ENCODE data around the gene SLC16A6.

SLC16A6 gene

DNA sequence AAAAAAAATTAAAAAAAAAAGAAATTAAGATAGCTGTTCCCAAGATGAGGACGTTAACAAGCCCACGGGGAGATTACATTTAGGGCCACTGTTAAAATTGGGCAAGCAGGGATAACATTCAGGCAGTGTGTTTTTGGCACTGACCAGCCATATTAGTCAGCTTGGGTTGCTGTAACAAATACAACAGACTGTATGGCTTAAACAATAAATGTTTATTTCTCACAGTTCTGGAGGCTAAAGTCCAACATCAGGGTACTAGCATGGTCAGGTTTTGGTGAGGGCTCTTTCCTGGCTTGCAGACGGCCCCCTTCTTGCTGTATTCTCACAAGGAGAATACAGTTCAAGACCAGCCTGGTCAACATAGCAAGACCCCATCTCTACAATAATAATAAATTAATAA, 31.7 kb upstream of the SLC16A6 start:
- no peak overlapping the region for H3K4me3 ChIP-seq (ENCODE audit: low read length)
- no peaks in the 10 kb centered on the region for H3K36me3 ChIP-seq (ENCODE audit: control insufficient read depth, insufficient read depth, low read length)
- H3K27ac ChIP-seq (ENCODE audit: low read length): no peak overlapping the region
- no peaks in the 10 kb centered on the region for H3K4me1 ChIP-seq (ENCODE audit: control insufficient read depth, insufficient read depth, low read length)
- no peaks in the 10 kb centered on the region for H3K27me3 ChIP-seq (ENCODE audit: control insufficient read depth, insufficient read depth, low read length)
- H3K9me3 ChIP-seq (ENCODE audit: control insufficient read depth, insufficient read depth, low read length): no peaks in the 10 kb centered on the region
- DNase-seq (ENCODE audit: low read depth, low spot score): no peak
- WGBS (ENCODE audit: insufficient coverage, insufficient read length): no CpG with 5 or more reads among the region's 3 CpGs

- Histone ChIP-seq H3K4me1 (ENCODE audit: control insufficient read depth, insufficient read depth, low read length) (no peaks in the 10 kb centered on the region), H3K36me3 (ENCODE audit: control insufficient read depth, insufficient read depth, low read length) (no peaks in the 10 kb centered on the region), H3K4me3 (ENCODE audit: low read length) (no peak overlapping the region), H3K27ac (ENCODE audit: low read length) (no peak overlapping the region), H3K27me3 (ENCODE audit: control insufficient read depth, insufficient read depth, low read length) (no peaks in the 10 kb centered on the region), H3K9me3 (ENCODE audit: control insufficient read depth, insufficient read depth, low read length) (no peaks in the 10 kb centered on the region)
- no peak for DNase-seq (ENCODE audit: low read depth, low spot score)
- WGBS (ENCODE audit: insufficient coverage, insufficient read length): no CpG with 5 or more reads among the region's 4 CpGs
Observed at GRCh38 chr17:68321556-68321954, 30.6 kb upstream of the SLC16A6 start.

GRCh38 chr17:68320943-68321555, 30.1 kb upstream of the SLC16A6 start:
- Histone ChIP-seq H3K27ac (ENCODE audit: low read length) (no peak overlapping the region), H3K9me3 (ENCODE audit: control insufficient read depth, insufficient read depth, low read length) (no peaks in the 10 kb centered on the region), H3K4me3 (ENCODE audit: low read length) (no peak overlapping the region), H3K4me1 (ENCODE audit: control insufficient read depth, insufficient read depth, low read length) (no peaks in the 10 kb centered on the region), H3K27me3 (ENCODE audit: control insufficient read depth, insufficient read depth, low read length) (no peaks in the 10 kb centered on the region), H3K36me3 (ENCODE audit: control insufficient read depth, insufficient read depth, low read length) (no peaks in the 10 kb centered on the region)
- WGBS (ENCODE audit: insufficient coverage, insufficient read length): no CpG with 5 or more reads among the region's 7 CpGs
- DNase-seq (ENCODE audit: low read depth, low spot score): no peak

DNA sequence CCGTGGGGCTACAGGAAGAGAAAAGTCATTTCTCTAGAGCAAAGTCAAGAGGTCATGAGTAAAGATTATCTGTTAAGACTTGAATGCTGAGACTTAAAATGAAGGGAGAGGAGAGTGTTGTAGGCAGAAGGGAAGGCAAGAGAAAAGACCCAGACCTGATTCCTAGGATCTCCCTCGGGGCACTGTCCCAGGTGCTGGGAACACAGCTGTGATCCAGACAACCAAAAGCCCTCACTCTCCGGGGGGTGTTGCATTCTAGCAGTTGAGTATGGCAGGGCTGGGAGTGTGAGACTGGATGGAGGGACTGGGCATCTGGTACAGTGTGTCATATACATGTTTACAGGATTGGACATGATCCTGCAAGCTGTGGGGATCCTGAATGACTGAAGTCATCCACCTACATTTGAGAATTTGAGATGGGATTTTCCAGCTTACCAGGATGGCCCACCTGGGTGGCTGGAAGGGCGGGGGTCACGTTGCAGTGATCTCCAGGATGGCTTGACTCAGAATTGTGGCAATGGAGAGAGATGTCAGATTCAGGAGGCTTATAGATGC, 29.5 kb upstream of the SLC16A6 start:
- no peaks in the 10 kb centered on the region for H3K4me1 ChIP-seq (ENCODE audit: control insufficient read depth, insufficient read depth, low read length)

GRCh38 chr17:68319410-68320162, 28.7 kb upstream of the SLC16A6 start:
- H3K27me3 ChIP-seq (ENCODE audit: control insufficient read depth, insufficient read depth, low read length): no peaks in the 10 kb centered on the region
- H3K4me1 ChIP-seq (ENCODE audit: control insufficient read depth, insufficient read depth, low read length): no peaks in the 10 kb centered on the region
- DNase-seq (ENCODE audit: low read depth, low spot score): no peak
- no peak overlapping the region for H3K4me3 ChIP-seq (ENCODE audit: low read length)
- H3K27ac ChIP-seq (ENCODE audit: low read length): no peak overlapping the region
- no peaks in the 10 kb centered on the region for H3K36me3 ChIP-seq (ENCODE audit: control insufficient read depth, insufficient read depth, low read length)
- no peaks in the 10 kb centered on the region for H3K9me3 ChIP-seq (ENCODE audit: control insufficient read depth, insufficient read depth, low read length)
- WGBS (ENCODE audit: insufficient coverage, insufficient read length): no CpG with 5 or more reads among the region's 12 CpGs

More for the DNA sequence above, 29.5 kb upstream of the SLC16A6 start:
- no peak for DNase-seq (ENCODE audit: low read depth, low spot score)
- no CpG with 5 or more reads among the region's 5 CpGs for WGBS (ENCODE audit: insufficient coverage, insufficient read length)
- no peaks in the 10 kb centered on the region for H3K36me3 ChIP-seq (ENCODE audit: control insufficient read depth, insufficient read depth, low read length)
- no peak overlapping the region for H3K4me3 ChIP-seq (ENCODE audit: low read length)
- H3K27ac ChIP-seq (ENCODE audit: low read length): no peak overlapping the region
- no peaks in the 10 kb centered on the region for H3K9me3 ChIP-seq (ENCODE audit: control insufficient read depth, insufficient read depth, low read length)
- H3K27me3 ChIP-seq (ENCODE audit: control insufficient read depth, insufficient read depth, low read length): no peaks in the 10 kb centered on the region

GRCh38 chr17:68318103-68318991, 27.4 kb upstream of the SLC16A6 start:
- no CpG with 5 or more reads among the region's 8 CpGs for WGBS (ENCODE audit: insufficient coverage, insufficient read length)
- Histone ChIP-seq H3K9me3 (ENCODE audit: control insufficient read depth, insufficient read depth, low read length) (no peaks in the 10 kb centered on the region), H3K27ac (ENCODE audit: low read length) (no peak overlapping the region), H3K27me3 (ENCODE audit: control insufficient read depth, insufficient read depth, low read length) (no peaks in the 10 kb centered on the region), H3K4me3 (ENCODE audit: low read length) (no peak overlapping the region), H3K4me1 (ENCODE audit: control insufficient read depth, insufficient read depth, low read length) (no peaks in the 10 kb centered on the region), H3K36me3 (ENCODE audit: control insufficient read depth, insufficient read depth, low read length) (no peaks in the 10 kb centered on the region)
- DNase-seq (ENCODE audit: low read depth, low spot score): no peak

GRCh38 chr17:68317458-68317857, 26.5 kb upstream of the SLC16A6 start:
- Histone ChIP-seq H3K27ac (ENCODE audit: low read length) (no peak overlapping the region), H3K9me3 (ENCODE audit: control insufficient read depth, insufficient read depth, low read length) (no peaks in the 10 kb centered on the region), H3K4me3 (ENCODE audit: low read length) (no peak overlapping the region), H3K36me3 (ENCODE audit: control insufficient read depth, insufficient read depth, low read length) (no peaks in the 10 kb centered on the region), H3K4me1 (ENCODE audit: control insufficient read depth, insufficient read depth, low read length) (no peaks in the 10 kb centered on the region), H3K27me3 (ENCODE audit: control insufficient read depth, insufficient read depth, low read length) (no peaks in the 10 kb centered on the region)
- no CpG with 5 or more reads among the region's 6 CpGs for WGBS (ENCODE audit: insufficient coverage, insufficient read length)
- no peak for DNase-seq (ENCODE audit: low read depth, low spot score)

- Histone ChIP-seq H3K27ac (ENCODE audit: low read length) (no peak overlapping the region), H3K36me3 (ENCODE audit: control insufficient read depth, insufficient read depth, low read length) (no peaks in the 10 kb centered on the region), H3K27me3 (ENCODE audit: control insufficient read depth, insufficient read depth, low read length) (no peaks in the 10 kb centered on the region), H3K4me3 (ENCODE audit: low read length) (no peak overlapping the region), H3K4me1 (ENCODE audit: control insufficient read depth, insufficient read depth, low read length) (no peaks in the 10 kb centered on the region), H3K9me3 (ENCODE audit: control insufficient read depth, insufficient read depth, low read length) (no peaks in the 10 kb centered on the region)
- no CpG with 5 or more reads among the region's 4 CpGs for WGBS (ENCODE audit: insufficient coverage, insufficient read length)
- no peak for DNase-seq (ENCODE audit: low read depth, low spot score)
Observed at GRCh38 chr17:68315930-68316329, 25.0 kb upstream of the SLC16A6 start.

GRCh38 chr17:68314916-68315535, 24.1 kb upstream of the SLC16A6 start:
- no CpG with 5 or more reads among the region's 8 CpGs for WGBS (ENCODE audit: insufficient coverage, insufficient read length)
- H3K36me3 ChIP-seq (ENCODE audit: control insufficient read depth, insufficient read depth, low read length): no peaks in the 10 kb centered on the region
- no peak for DNase-seq (ENCODE audit: low read depth, low spot score)
- H3K4me1 ChIP-seq (ENCODE audit: control insufficient read depth, insufficient read depth, low read length): no peaks in the 10 kb centered on the region
- H3K4me3 ChIP-seq (ENCODE audit: low read length): no peak overlapping the region
- no peaks in the 10 kb centered on the region for H3K27me3 ChIP-seq (ENCODE audit: control insufficient read depth, insufficient read depth, low read length)
- no peaks in the 10 kb centered on the region for H3K9me3 ChIP-seq (ENCODE audit: control insufficient read depth, insufficient read depth, low read length)
- H3K27ac ChIP-seq (ENCODE audit: low read length): no peak overlapping the region

DNA sequence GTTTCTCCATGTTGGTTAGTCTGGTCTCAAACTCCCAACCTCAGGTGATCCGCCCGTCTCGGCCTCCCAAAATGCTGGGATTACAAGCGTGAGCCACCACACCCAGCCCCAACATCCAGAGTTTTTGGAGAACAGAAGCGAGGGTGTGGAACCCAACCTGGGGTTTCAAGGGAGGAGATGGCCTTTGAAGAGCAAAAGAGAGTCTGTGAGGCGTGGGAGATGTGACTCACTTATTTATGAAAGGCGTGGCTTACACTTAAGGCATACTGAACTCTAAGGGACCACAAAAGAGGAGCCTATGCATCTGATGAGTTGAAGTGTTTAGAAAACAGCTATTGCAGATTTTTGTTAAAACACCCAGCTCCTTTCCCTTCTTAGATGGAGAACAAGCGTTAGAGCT, 19.2 kb upstream of the SLC16A6 start:
- H3K4me1 ChIP-seq (ENCODE audit: control insufficient read depth, insufficient read depth, low read length): no peaks in the 10 kb centered on the region
- no CpG with 5 or more reads among the region's 8 CpGs for WGBS (ENCODE audit: insufficient coverage, insufficient read length)
- no peaks in the 10 kb centered on the region for H3K36me3 ChIP-seq (ENCODE audit: control insufficient read depth, insufficient read depth, low read length)
- no peaks in the 10 kb centered on the region for H3K9me3 ChIP-seq (ENCODE audit: control insufficient read depth, insufficient read depth, low read length)
- DNase-seq (ENCODE audit: low read depth, low spot score): no peak
- no peak overlapping the region for H3K27ac ChIP-seq (ENCODE audit: low read length)
- no peak overlapping the region for H3K4me3 ChIP-seq (ENCODE audit: low read length)
- H3K27me3 ChIP-seq (ENCODE audit: control insufficient read depth, insufficient read depth, low read length): no peaks in the 10 kb centered on the region
